Epidermal melanocyte (primary cell): ENCODE results near the gene RMDN3.
A peak's percentile ranks its signal among the peaks of the same experiment; 100 is the strongest.

Source experiments
- DNase-seq: peaks from one replicate; pipeline ENCODE4 v3.0.0; 2011; ENCODE audit warnings: low spot score; ENCODE audit not compliant: insufficient read length

The RMDN3 gene

GRCh38 chr15:40754883-40755811 lies at the start of gene RMDN3:
TSS of gene RMDN3 (minus strand) at chr15:40755254. CDS start at chr15:40754783, 471 bp downstream.
- DNase-seq, result peak; percentile 54

DNA sequence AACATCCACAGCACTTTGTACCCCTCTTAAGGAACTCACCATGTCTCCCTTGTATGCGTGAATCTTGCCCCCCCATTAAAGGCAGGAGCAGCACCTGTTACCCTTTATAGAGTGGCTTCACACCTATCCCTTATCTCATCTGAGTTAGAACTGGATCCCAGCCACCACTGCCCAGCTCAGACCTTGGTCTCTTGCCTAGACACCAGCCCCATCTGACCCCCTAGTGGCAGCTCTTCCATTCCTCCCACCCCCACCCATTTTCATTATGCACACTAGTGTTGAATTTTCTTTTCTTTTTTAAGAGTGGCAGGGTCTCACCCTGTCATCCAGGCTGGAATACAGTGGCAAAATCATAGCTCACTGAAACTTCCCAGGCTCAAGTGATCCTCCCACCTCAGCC lies 48.6 kb upstream of the RMDN3 start:
- no peak for DNase-seq

- DNase-seq, result no peak
Observed at GRCh38 chr15:40803076-40803475, 48.0 kb upstream of the RMDN3 start.

DNA sequence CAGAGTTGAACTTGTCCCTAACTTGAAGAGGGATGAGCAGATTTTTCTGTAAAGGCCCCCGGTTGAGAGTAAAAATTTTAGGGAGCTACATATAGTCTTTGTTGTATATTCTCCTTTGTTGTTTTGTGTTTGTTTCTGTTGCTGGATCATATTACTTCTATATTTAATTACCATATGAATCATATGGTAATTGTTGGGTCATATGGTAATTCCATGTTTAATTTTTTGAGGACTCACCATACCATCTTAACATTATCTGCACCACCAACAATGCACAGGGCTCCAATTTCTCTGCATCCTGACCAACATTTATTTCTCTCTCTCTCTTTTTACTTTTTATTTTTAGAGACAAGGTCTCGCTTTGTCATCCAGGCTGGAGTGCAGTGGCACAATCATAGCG lies 44.5 kb upstream of the RMDN3 start:
- no peak for DNase-seq

DNA sequence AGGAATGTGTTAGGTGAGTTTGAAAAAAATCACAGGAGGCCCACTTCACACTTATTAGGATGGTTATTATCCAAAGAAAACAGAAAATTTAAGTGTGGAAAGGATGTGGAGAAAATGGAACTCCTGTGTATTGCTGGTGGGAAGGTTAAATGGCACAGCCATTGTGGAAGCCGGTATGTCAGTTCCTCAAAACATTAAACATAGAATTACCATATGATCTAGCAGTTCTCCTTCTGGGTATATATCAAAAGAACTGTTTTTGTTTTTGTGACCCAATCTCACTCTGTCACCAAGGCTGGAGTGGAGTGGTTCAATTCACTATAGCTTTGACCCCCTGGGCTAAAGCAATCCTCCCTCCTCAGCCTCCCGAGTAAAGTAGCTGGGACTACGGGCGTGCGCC lies 41.5 kb upstream of the RMDN3 start:
- DNase-seq, result no peak

DNA sequence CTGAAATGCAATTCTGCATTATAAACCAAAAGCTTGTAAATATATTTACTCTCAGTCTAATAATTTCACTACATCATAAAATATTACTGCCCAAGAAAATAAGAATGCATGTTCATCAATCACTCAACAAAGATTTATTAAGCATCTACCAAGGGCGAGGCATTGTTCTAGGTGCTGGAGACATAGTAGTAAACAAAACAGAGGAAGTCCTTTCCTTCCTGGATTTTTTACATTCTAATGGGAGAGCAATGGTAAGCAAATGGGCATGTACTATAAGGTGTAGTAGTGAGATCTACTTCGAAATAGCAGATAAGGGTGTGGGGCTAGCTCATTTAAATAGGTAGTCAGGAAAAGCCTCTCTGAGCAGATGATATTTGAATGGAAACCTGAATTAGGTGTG lies 41.0 kb upstream of the RMDN3 start:
- DNase-seq, result no peak

GRCh38 chr15:40793216-40793989 lies 38.3 kb upstream of the RMDN3 start:
- DNase-seq, result no peak

DNA sequence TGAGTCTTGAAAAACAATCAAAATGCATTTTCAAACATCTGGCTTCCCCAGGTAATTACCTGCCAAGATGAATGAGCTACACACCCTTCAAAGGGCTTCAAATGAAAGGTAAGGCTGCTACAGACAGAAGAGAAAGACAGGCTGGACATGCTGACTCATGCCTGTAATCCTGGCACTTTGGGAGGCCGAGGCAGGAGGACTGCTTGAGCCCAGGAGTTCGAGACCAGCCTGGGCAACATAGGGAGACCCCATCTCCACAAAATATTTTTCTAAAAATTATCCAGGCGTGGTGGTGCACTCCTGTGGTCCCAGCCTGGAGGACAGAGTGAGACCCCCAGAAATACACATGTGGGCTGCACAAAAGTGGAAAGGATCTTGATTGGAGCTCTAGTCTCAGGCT lies 37.3 kb upstream of the RMDN3 start:
- DNase-seq, result no peak

- no peak for DNase-seq
Observed at GRCh38 chr15:40790718-40791117, 35.7 kb upstream of the RMDN3 start.

GRCh38 chr15:40789999-40790398 lies 34.9 kb upstream of the RMDN3 start:
- no peak for DNase-seq

DNA sequence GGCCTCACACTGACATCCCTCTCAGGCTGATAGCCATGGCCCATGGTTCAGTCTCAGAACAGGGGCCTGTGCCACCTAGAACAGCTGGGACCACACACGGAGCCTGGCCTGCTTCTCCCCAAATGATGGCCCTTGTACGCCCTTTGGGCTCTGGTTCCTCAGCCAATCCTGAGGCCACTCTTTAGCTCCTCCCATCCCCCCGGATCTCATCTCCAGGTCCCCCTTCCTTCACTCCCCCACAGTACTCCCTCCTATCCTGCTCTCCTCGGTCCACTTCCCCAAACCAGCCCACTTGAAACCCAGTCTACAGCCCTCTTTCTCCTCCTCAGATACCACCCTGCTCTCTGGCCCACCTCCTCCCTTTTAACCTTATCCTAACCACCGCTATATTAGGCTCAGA lies 34.1 kb upstream of the RMDN3 start:
- no peak for DNase-seq

- DNase-seq, result no peak
Observed at GRCh38 chr15:40787991-40788390, 32.9 kb upstream of the RMDN3 start.

GRCh38 chr15:40787344-40787841 lies 32.3 kb upstream of the RMDN3 start:
- DNase-seq, result no peak

DNA sequence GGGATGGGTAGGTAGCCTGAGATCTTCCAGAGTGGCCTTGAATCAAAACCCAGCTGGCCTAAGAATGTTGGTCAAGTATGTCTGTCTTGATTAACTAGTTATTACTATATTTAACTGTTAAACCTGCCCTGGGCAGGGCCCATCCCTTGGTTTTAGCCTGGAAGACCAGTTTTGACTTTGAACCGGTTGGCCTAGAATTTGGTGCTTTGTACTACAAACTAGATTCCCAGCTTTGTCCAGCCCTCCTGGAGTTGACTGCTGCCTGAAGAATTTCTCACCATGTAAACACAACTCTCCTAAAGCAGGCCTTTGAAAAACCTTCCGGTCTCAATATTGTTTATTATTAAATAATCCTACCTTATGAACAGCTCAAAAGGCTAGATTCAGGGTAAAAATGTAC lies 30.8 kb upstream of the RMDN3 start:
- no peak for DNase-seq

DNA sequence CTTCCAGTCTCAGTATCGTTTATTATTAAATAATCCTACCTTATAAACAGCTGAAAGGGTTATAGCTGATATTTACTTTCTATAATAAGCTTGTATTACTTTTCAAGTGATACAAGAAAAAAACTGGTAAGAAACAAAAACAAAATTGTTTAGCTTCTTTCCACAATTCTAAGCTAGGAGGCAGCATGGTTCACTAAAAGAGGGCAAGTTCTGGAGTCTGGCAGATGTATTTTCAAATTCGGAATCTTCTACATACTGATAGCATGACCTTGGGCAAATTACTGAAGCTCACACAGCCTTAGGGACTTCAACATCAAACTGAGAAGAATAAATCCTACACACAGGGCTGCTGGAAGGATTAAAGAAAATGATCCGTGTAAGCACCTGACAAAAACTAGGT lies 30.1 kb upstream of the RMDN3 start:
- no peak for DNase-seq

- DNase-seq, result no peak
Observed at GRCh38 chr15:40782609-40783227, 27.7 kb upstream of the RMDN3 start.

- DNase-seq, result no peak
Observed at GRCh38 chr15:40776537-40777141, 21.6 kb upstream of the RMDN3 start.

DNA sequence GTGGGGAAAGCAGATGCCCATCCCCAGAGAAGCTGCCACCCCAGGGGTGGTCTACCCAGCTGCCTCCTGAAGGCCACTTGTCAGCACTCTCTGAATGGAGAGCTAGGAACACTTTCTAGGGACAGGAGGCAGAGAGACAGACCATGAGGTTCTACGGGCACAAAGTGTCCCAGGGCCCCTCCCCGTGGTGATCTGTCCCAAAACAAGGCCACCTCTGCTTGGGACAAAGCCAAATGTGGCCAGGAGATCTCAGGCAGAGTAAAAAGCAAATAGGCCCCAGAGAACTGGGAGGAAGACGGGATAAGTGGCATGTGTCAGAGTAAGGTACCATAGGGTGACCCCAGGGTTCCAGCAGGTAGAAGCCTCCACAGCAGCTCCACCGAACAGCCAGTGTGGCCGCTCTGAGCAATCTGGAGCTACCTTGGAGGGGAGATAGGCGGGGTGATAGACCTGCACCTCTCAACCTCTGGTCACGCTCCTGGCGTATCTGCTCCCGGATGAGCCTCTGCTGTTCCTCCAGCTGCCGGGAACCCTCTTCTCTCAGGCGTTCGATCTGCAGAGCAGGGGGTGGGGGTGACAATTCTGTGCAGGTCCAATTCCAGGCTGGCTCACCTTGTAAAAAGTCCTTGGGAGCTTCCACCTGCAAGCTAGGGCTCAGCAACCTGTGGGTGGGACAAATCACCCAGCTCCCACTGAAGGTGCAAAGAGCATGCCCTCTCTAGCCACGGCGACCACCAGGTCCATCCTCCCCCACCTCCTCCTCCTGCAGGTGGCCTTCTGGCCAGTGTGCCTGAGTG lies 20.9 kb upstream of the RMDN3 start:
- DNase-seq, result no peak

GRCh38 chr15:40775007-40775406 lies 20.0 kb upstream of the RMDN3 start:
- no peak for DNase-seq

- no peak for DNase-seq
Observed at GRCh38 chr15:40773902-40774301, 18.8 kb upstream of the RMDN3 start.

DNA sequence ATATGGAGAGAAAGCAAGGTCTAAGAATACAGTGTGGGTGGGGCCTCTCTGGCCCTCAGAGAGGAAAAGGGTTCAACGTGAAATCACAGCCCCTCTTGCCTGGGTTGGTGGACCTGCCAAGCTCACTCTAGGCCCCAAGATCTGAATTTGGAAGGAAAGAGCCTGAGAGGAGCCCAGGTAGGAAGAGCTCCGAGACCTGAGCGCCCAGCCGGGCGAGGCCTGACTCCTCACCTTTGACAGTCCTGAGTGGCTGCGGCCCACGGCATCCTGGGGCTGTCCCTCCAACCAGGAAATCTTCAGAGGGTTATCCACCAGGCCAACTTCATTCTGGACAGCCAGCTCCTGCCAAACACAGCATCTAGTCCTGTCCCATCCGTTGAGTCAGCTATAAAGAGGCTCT lies 18.4 kb upstream of the RMDN3 start:
- DNase-seq, result no peak
